ENCODE data around the gene RAD51B.

RAD51B gene

DNA sequence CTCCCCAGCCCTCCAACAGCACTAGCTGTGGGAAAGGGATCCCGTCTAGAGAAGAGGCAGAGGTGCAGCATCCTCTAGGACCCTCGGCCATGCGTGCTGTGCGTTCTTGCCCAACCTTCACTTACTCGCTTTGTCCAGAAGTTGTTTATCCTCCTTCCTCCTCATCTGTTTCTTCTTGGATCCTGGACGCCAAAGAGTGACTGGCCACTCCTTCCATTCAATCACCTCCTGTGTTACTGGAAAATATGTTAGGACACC, 832.8 kb downstream of the RAD51B start:
- H4K8ac ChIP-seq (ENCODE audit: low read depth, low read length), result no peak overlapping the region
- H2AK5ac ChIP-seq (ENCODE audit: low read length), result no peak overlapping the region
- H3K4me2 ChIP-seq (ENCODE audit: low read length), result no peak overlapping the region
- H2BK5ac ChIP-seq (ENCODE audit: low read length), result no peak overlapping the region
- H3K4ac ChIP-seq (ENCODE audit: low read depth, low read length), result no peak overlapping the region
- whole genome bisulfite sequencing (ENCODE audit: extremely low coverage, insufficient coverage, low lambda C conversion rate), result no CpG with 5 or more reads among the region's 6 CpGs
- H3K4me1 ChIP-seq (ENCODE audit: control insufficient read depth, low read depth, low read length), result no peaks in the 10 kb centered on the region
- H3K18ac ChIP-seq (ENCODE audit: low read length), result no peak overlapping the region
- no peaks in the 10 kb centered on the region for H3K27me3 ChIP-seq (ENCODE audit: insufficient read depth, low read length, poor library complexity)
- H2BK120ac ChIP-seq (ENCODE audit: low read depth, low read length), result no peak overlapping the region
- no peaks in the 10 kb centered on the region for H3K79me1 ChIP-seq (ENCODE audit: low read length)
- no peak overlapping the region for H4K5ac ChIP-seq (ENCODE audit: low read length)
- no peak overlapping the region for H3K27ac ChIP-seq (ENCODE audit: low read depth, low read length)
- H3K4me3 ChIP-seq (ENCODE audit: low read length), result no peak overlapping the region
- no peak for DNase-seq
- no peak overlapping the region for H2BK15ac ChIP-seq (replicated peaks; ENCODE audit: low read depth)
- no peaks in the 10 kb centered on the region for H3K79me2 ChIP-seq (ENCODE audit: control insufficient read depth, insufficient read depth, low read length)
- H3K56ac ChIP-seq (ENCODE audit: low read length), result no peak overlapping the region
- no peak overlapping the region for H3K23ac ChIP-seq (ENCODE audit: low read length)
- no peak overlapping the region for H3K9ac ChIP-seq (ENCODE audit: low read length)
- H3K36me3 ChIP-seq (ENCODE audit: control insufficient read depth, insufficient read depth, low read length), result no peaks in the 10 kb centered on the region

DNA sequence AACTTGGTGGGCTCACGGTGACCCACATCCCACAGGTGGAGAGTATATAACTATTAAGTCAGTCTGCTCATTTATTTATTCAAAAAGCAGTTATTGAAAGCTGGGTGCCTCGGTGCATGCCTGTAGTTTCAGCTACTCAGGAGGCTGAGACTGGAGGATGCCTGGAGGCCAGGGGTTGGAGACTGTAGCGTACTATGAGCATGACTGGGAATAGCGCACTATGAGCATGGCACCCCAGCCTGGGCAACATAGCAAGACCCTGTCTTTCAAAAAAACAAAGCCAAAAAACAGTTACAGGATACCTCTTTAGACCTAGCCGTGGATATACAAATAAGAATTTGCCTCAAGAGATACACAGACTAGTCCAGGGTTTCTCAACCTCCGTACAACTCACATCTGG, 833.5 kb downstream of the RAD51B start:
- Histone ChIP-seq H4K8ac (ENCODE audit: low read depth, low read length) (no peak overlapping the region), H3K56ac (ENCODE audit: low read length) (no peak overlapping the region), H3K27me3 (ENCODE audit: insufficient read depth, low read length, poor library complexity) (no peaks in the 10 kb centered on the region), H3K23ac (ENCODE audit: low read length) (no peak overlapping the region), H3K27ac (ENCODE audit: low read depth, low read length) (no peak overlapping the region), H2BK15ac (replicated peaks; ENCODE audit: low read depth) (no peak overlapping the region), H2AK5ac (ENCODE audit: low read length) (no peak overlapping the region), H3K79me2 (ENCODE audit: control insufficient read depth, insufficient read depth, low read length) (no peaks in the 10 kb centered on the region), H3K4me3 (ENCODE audit: low read length) (no peak overlapping the region), H2BK5ac (ENCODE audit: low read length) (no peak overlapping the region), H3K4me1 (ENCODE audit: control insufficient read depth, low read depth, low read length) (no peaks in the 10 kb centered on the region), H2BK120ac (ENCODE audit: low read depth, low read length) (no peak overlapping the region), H3K36me3 (ENCODE audit: control insufficient read depth, insufficient read depth, low read length) (no peaks in the 10 kb centered on the region), H3K18ac (ENCODE audit: low read length) (no peak overlapping the region), H4K5ac (ENCODE audit: low read length) (no peak overlapping the region), H3K79me1 (ENCODE audit: low read length) (no peaks in the 10 kb centered on the region), H3K4me2 (ENCODE audit: low read length) (no peak overlapping the region), H3K4ac (ENCODE audit: low read depth, low read length) (no peak overlapping the region), H3K9ac (ENCODE audit: low read length) (no peak overlapping the region)
- no CpG with 5 or more reads among the region's 6 CpGs for WGBS (ENCODE audit: extremely low coverage, insufficient coverage, low lambda C conversion rate)
- DNase-seq, result no peak

DNA sequence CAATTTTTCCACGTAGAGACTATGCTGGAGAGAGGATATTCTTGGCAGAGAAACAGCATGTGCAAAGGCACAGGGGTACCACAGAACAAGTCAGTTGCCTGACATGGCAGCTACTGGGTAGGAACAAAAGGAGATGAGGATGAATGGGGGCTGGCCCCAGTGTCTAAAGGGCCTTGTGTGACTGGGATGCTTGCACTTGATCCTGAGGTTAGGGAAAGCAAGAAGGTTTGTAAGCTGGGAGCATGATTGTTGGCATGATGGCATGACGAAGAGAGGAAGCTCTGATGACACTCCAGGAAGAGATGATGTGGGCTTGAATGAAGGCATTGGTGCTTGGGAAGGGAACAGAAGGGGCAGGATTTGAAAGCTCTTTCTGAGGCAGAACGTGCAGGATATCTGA, 834.2 kb downstream of the RAD51B start:
- Histone ChIP-seq H3K4ac (ENCODE audit: low read depth, low read length) (no peak overlapping the region), H4K5ac (ENCODE audit: low read length) (no peak overlapping the region), H3K27me3 (ENCODE audit: insufficient read depth, low read length, poor library complexity) (no peaks in the 10 kb centered on the region), H4K8ac (ENCODE audit: low read depth, low read length) (no peak overlapping the region), H2AK5ac (ENCODE audit: low read length) (no peak overlapping the region), H3K27ac (ENCODE audit: low read depth, low read length) (no peak overlapping the region), H2BK15ac (replicated peaks; ENCODE audit: low read depth) (no peak overlapping the region), H3K4me1 (ENCODE audit: control insufficient read depth, low read depth, low read length) (no peaks in the 10 kb centered on the region), H3K18ac (ENCODE audit: low read length) (no peak overlapping the region), H3K23ac (ENCODE audit: low read length) (no peak overlapping the region), H3K79me1 (ENCODE audit: low read length) (no peaks in the 10 kb centered on the region), H3K4me2 (ENCODE audit: low read length) (no peak overlapping the region), H3K36me3 (ENCODE audit: control insufficient read depth, insufficient read depth, low read length) (no peaks in the 10 kb centered on the region), H3K9ac (ENCODE audit: low read length) (no peak overlapping the region), H3K56ac (ENCODE audit: low read length) (no peak overlapping the region), H3K79me2 (ENCODE audit: control insufficient read depth, insufficient read depth, low read length) (no peaks in the 10 kb centered on the region), H2BK120ac (ENCODE audit: low read depth, low read length) (no peak overlapping the region), H3K4me3 (ENCODE audit: low read length) (no peak overlapping the region), H2BK5ac (ENCODE audit: low read length) (no peak overlapping the region)
- DNase-seq, result no peak
- WGBS (ENCODE audit: extremely low coverage, insufficient coverage, low lambda C conversion rate), result no CpG with 5 or more reads among the region's 3 CpGs

DNA sequence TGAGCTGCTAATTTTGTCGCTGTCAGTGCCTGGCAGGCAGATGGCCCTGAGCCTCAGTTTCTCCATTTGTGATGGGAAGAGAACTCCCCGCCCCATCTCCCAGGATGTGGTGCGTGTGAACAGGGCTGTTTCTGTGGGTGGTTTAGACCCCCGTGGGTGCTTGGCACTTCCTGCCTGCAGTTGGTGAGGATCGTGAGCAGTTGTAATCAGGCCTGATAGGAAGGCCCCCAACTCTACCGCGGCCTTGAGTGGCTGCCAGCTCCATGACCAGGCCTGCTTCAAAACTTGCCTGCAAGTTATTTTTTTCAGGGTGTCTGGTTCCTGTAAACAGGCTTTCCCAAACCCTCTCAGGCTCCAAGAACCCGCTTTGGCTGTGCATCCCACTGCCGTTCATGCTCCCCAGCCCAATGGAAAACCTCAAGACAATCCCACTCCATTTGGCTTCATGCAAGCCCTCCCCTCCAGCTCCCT, 834.9 kb downstream of the RAD51B start:
- Histone ChIP-seq H3K18ac (ENCODE audit: low read length) (no peak overlapping the region), H3K79me1 (ENCODE audit: low read length) (no peaks in the 10 kb centered on the region), H3K23ac (ENCODE audit: low read length) (no peak overlapping the region), H3K4ac (ENCODE audit: low read depth, low read length) (no peak overlapping the region), H3K27ac (ENCODE audit: low read depth, low read length) (no peak overlapping the region), H4K8ac (ENCODE audit: low read depth, low read length) (no peak overlapping the region), H2BK5ac (ENCODE audit: low read length) (no peak overlapping the region), H2BK15ac (replicated peaks; ENCODE audit: low read depth) (no peak overlapping the region), H2BK120ac (ENCODE audit: low read depth, low read length) (no peak overlapping the region), H3K9ac (ENCODE audit: low read length) (no peak overlapping the region), H3K79me2 (ENCODE audit: control insufficient read depth, insufficient read depth, low read length) (no peaks in the 10 kb centered on the region), H3K27me3 (ENCODE audit: insufficient read depth, low read length, poor library complexity) (no peaks in the 10 kb centered on the region), H4K5ac (ENCODE audit: low read length) (no peak overlapping the region), H2AK5ac (ENCODE audit: low read length) (no peak overlapping the region), H3K36me3 (ENCODE audit: control insufficient read depth, insufficient read depth, low read length) (no peaks in the 10 kb centered on the region), H3K56ac (ENCODE audit: low read length) (no peak overlapping the region), H3K4me2 (ENCODE audit: low read length) (no peak overlapping the region), H3K4me1 (ENCODE audit: control insufficient read depth, low read depth, low read length) (no peaks in the 10 kb centered on the region), H3K4me3 (ENCODE audit: low read length) (no peak overlapping the region)
- DNase-seq, result no peak
- no CpG with 5 or more reads among the region's 9 CpGs for WGBS (ENCODE audit: extremely low coverage, insufficient coverage, low lambda C conversion rate)

DNA sequence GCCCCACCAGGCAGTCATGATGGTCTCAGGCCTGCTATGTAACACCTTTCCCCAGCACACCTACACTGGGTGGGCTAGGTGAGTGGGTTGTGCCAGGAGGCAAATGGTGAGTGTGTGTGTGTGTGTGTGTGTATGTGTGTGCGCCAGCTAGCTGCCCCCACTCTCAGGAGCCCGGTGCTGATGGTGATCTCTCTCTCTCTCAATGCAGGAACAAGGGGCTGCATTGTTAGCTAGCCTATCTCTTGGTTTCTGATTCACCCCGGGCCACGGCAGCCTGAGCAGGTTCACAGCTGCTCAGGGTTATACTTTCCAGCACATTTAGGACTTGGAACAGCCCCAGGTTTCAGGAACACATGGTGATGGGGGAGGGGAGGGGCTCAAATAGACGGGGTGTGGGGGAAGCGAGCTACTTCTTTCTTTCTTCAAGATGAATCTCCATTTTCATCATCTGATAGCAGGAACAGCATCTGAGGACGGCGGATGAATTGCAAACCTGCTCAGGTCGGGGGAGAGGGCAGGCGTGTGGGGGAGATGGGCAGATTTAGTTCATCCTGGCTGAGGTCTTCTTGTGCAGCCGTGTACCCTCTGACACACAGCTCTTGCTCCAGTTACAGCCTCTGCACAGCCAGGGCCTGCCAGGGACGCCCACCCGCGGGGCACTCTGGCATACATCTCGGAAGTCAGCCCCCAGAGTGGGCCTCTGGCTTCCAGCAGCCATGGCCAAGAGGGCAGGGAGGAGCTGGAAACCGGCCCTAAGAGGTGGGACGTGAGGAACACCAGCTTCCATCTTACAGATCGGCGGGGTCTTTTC, 835.6 kb downstream of the RAD51B start:
- Histone ChIP-seq H3K56ac (ENCODE audit: low read length) (no peak overlapping the region), H3K27ac (ENCODE audit: low read depth, low read length) (no peak overlapping the region), H2BK5ac (ENCODE audit: low read length) (no peak overlapping the region), H2AK5ac (ENCODE audit: low read length) (no peak overlapping the region), H3K79me2 (ENCODE audit: control insufficient read depth, insufficient read depth, low read length) (no peaks in the 10 kb centered on the region), H3K27me3 (ENCODE audit: insufficient read depth, low read length, poor library complexity) (no peaks in the 10 kb centered on the region), H3K4me3 (ENCODE audit: low read length) (no peak overlapping the region), H3K4me2 (ENCODE audit: low read length) (no peak overlapping the region), H4K8ac (ENCODE audit: low read depth, low read length) (no peak overlapping the region), H3K23ac (ENCODE audit: low read length) (no peak overlapping the region), H2BK120ac (ENCODE audit: low read depth, low read length) (no peak overlapping the region), H2BK15ac (replicated peaks; ENCODE audit: low read depth) (no peak overlapping the region), H3K18ac (ENCODE audit: low read length) (no peak overlapping the region), H3K9ac (ENCODE audit: low read length) (no peak overlapping the region), H3K79me1 (ENCODE audit: low read length) (no peaks in the 10 kb centered on the region), H4K5ac (ENCODE audit: low read length) (no peak overlapping the region), H3K36me3 (ENCODE audit: control insufficient read depth, insufficient read depth, low read length) (no peaks in the 10 kb centered on the region), H3K4me1 (ENCODE audit: control insufficient read depth, low read depth, low read length) (no peaks in the 10 kb centered on the region), H3K4ac (ENCODE audit: low read depth, low read length) (no peak overlapping the region)
- WGBS (ENCODE audit: extremely low coverage, insufficient coverage, low lambda C conversion rate), result no CpG with 5 or more reads among the region's 19 CpGs
- DNase-seq, result no peak

DNA sequence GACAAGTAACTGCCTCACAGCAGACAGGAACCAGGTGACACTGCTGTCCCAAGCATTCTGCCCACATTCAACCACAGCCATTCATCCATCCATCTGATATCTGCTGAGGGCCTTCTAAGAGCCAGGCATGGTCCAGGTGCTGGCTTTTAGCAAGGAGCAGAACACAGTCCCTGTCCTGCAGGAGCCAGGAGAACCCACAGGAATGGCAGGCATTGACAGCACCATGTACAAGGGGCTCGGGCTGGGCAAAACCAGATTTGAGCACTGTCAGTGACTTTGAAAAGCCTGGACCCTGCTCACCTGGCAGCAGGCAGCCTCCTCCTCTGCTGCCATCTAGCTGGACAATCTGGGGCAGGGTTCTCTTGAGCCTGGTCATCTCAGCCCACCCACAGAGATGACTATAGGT, 836.3 kb downstream of the RAD51B start:
- H3K79me1 ChIP-seq (ENCODE audit: low read length), result no peaks in the 10 kb centered on the region
- no peak overlapping the region for H3K23ac ChIP-seq (ENCODE audit: low read length)
- no peak overlapping the region for H4K5ac ChIP-seq (ENCODE audit: low read length)
- no peak overlapping the region for H3K18ac ChIP-seq (ENCODE audit: low read length)
- H3K4me3 ChIP-seq (ENCODE audit: low read length), result no peak overlapping the region
- no peak overlapping the region for H3K4ac ChIP-seq (ENCODE audit: low read depth, low read length)
- H3K4me1 ChIP-seq (ENCODE audit: control insufficient read depth, low read depth, low read length), result no peaks in the 10 kb centered on the region
- H2BK15ac ChIP-seq (replicated peaks; ENCODE audit: low read depth), result no peak overlapping the region
- H2BK120ac ChIP-seq (ENCODE audit: low read depth, low read length), result no peak overlapping the region
- H3K36me3 ChIP-seq (ENCODE audit: control insufficient read depth, insufficient read depth, low read length), result no peaks in the 10 kb centered on the region
- H2AK5ac ChIP-seq (ENCODE audit: low read length), result no peak overlapping the region
- no peak for DNase-seq
- no peak overlapping the region for H3K4me2 ChIP-seq (ENCODE audit: low read length)
- no peak overlapping the region for H3K27ac ChIP-seq (ENCODE audit: low read depth, low read length)
- H3K27me3 ChIP-seq (ENCODE audit: insufficient read depth, low read length, poor library complexity), result no peaks in the 10 kb centered on the region
- H3K9ac ChIP-seq (ENCODE audit: low read length), result no peak overlapping the region
- no peaks in the 10 kb centered on the region for H3K79me2 ChIP-seq (ENCODE audit: control insufficient read depth, insufficient read depth, low read length)
- WGBS (ENCODE audit: extremely low coverage, insufficient coverage, low lambda C conversion rate), result no CpG with 5 or more reads among the region's 1 CpG
- no peak overlapping the region for H4K8ac ChIP-seq (ENCODE audit: low read depth, low read length)
- no peak overlapping the region for H3K56ac ChIP-seq (ENCODE audit: low read length)
- no peak overlapping the region for H2BK5ac ChIP-seq (ENCODE audit: low read length)
